K562 (cell line): ENCODE measurements around the gene ADAM10. TPM values are rescaled to one million over a fixed set of nuclear protein-coding genes. Genes with fewer than 3 reads are reported as not detected.
A peak's percentile ranks its signal among the peaks of the same experiment; 100 is the strongest.

Experiments
- CTCF ChIP-seq, 3 experiments: IDR thresholded peaks in 2 of 3; conservative IDR thresholded peaks in 1 of 3; 2 replicates each; pipeline ENCODE4 v1.5.1; 2011 to 2012; ENCODE audit warnings: low read length in 3 of 3, mild to moderate bottlenecking in 3 of 3, control low read depth in 2 of 3, improper control_type of control experiment in 1 of 3, inconsistent platforms in 1 of 3, low read depth in 1 of 3, mixed read lengths in 1 of 3, moderate library complexity in 1 of 3; ENCODE audit not compliant: insufficient read depth in 2 of 3
- DACH1 ChIP-seq: fragments of 450-650 bp; IDR thresholded peaks from 2 replicates; pipeline ENCODE4 v1.6.1; 2018; ENCODE audit not compliant: partially characterized antibody
- HSF4 ChIP-seq: fragments of 250-450 bp; sonication (Bioruptor Pico); IDR thresholded peaks from 2 replicates; pipeline ENCODE4 v2.1.2; 2022; ENCODE audit warnings: mild to moderate bottlenecking, moderate library complexity, borderline replicate concordance
- IFI16 ChIP-seq: fragments of 250-450 bp; sonication (Bioruptor Pico); IDR thresholded peaks from 2 replicates; pipeline ENCODE4 v2.1.2; 2022; ENCODE audit warnings: mild to moderate bottlenecking, inconsistent platforms
- MCM2 ChIP-seq: fragments of 450-650 bp; IDR thresholded peaks from 2 replicates; pipeline ENCODE4 v1.6.1; 2017; ENCODE audit warnings: low read depth, mild to moderate bottlenecking
- RAD21 ChIP-seq, 2 experiments: fragments of 250-450 bp in 1 of 2; fragments of 450-650 bp in 1 of 2; sonication (Bioruptor Pico) in 1 of 2; formaldehyde crosslinking in 1 of 2; IDR thresholded peaks in 1 of 2; conservative IDR thresholded peaks in 1 of 2; 2 replicates each; pipeline versions ENCODE4 v1.4.0 to v1.8.0; 2020 to 2022; ENCODE audit warnings: mild to moderate bottlenecking in 2 of 2, moderate library complexity in 1 of 2
- RBM22 ChIP-seq: fragments of 200-400 bp; formaldehyde crosslinking; IDR thresholded peaks from 2 replicates; pipeline ENCODE4 v1.6.1; 2018; ENCODE audit warnings: low read length, low read depth; ENCODE audit not compliant: poor library complexity, severe bottlenecking
- SPI1 ChIP-seq: IDR thresholded peaks from 2 replicates; pipeline ENCODE4 v1.6.1; 2011; ENCODE audit warnings: low read depth, low read length, control low read depth, borderline replicate concordance
- ZNF280A ChIP-seq: fragments of 450-650 bp; IDR thresholded peaks from 2 replicates; pipeline ENCODE4 v1.6.1; 2018; ENCODE audit warnings: mild to moderate bottlenecking, low read depth; ENCODE audit not compliant: partially characterized antibody
- ZSCAN29 ChIP-seq: fragments of 450-650 bp; IDR thresholded peaks from 2 replicates; pipeline ENCODE4 v1.6.1; 2017
- polyA plus RNA-seq, 8 experiments: library from polyadenylated mRNA; depleted of rRNA in 4 of 8; stranded (reverse) in 5 of 8; unstranded in 3 of 8; fragments of >200 nt; fragmentation: Nextera tagmentation in 2 of 8; fragmentation: Illumina TruSeq in 1 of 8; extraction: Ambion mirVana in 2 of 8; extraction: Trizol in 1 of 8; gene quantifications; 2 replicates each; pipeline versions ENCODE4 v1.2.1 to v1.2.3, GENCODE V29; 2011 to 2014; ENCODE audit warnings: inconsistent platforms in 1 of 8, missing spikeins in 1 of 8
- total RNA-seq, 7 experiments: library from RNA; depleted of rRNA in 6 of 7; stranded (reverse); fragments of >200 nt in 6 of 7; fragmentation: Illumina TruSeq in 2 of 7; extraction: Trizol in 2 of 7; gene quantifications; 2 replicates each; pipeline versions ENCODE4 v1.2.1 to v1.2.3, GENCODE V29; 2011 to 2021; ENCODE audit warnings: low replicate concordance in 1 of 7

Gene ADAM10
- total and polyA plus RNA-seq, 9 of the 15 experiments (the other 6 are each of a cell fraction or from before 2014, with no cell fraction given) = 11.9 to 152 (median 57.3) TPM

- TF ChIP-seq HSF4 = no peak
- TF ChIP-seq DACH1 = no peak
- peak; percentile 65; the same call in 1 of the 2 replicates for TF ChIP-seq SPI1
- TF ChIP-seq MCM2 = no peak
- TF ChIP-seq ZSCAN29 = no peak
- TF ChIP-seq RAD21 (CRISPR knock-in tag; conservative IDR thresholded peaks at IDR 0.05 in 1 of 2, IDR thresholded peaks at IDR 0.05 in 1 of 2) = peak in 1 of 2 experiments; percentile 48; a peak in 2 of 4 replicates
- TF ChIP-seq ZNF280A = no peak
- TF ChIP-seq RBM22 = no peak
- TF ChIP-seq IFI16 (CRISPR knock-in tag) = no peak
- TF ChIP-seq CTCF (IDR thresholded peaks at IDR 0.05 in 2 of 3, conservative IDR thresholded peaks at IDR 0.05 in 1 of 3; ENCODE audit: insufficient read depth in 2 of 3, low read depth in 1 of 3, low read length in 3 of 3) = peak; percentile 19 to 26 (median 20); a peak in 2 of 6 replicates
- TF ChIP-seq, all 486 proteins: peak for 4
Measured at GRCh38 chr15:58555162-58556027, 194.1 kb downstream of the ADAM10 start (continued).
